NOMO-1 treated with dmso at 0.1 percent for 144 hours (cell line): ENCODE measurements around the gene RHOT2.
A peak's percentile ranks its signal among the peaks of the same experiment; 100 is the strongest.

Source experiments
- DNase-seq: peaks from one replicate; lab custom pipeline; 2025; ENCODE audit not compliant: unreplicated experiment; lab: John Stamatoyannopoulos, UW

The RHOT2 gene

GRCh38 chr16:669666-670065 lies 1.7 kb downstream of the RHOT2 start:
- no peak for DNase-seq

- no peak for DNase-seq
Measured at GRCh38 chr16:670485-671352, 2.8 kb downstream of the RHOT2 start.

- no peak for DNase-seq
Measured at GRCh38 chr16:671353-672131, 3.6 kb downstream of the RHOT2 start.

GRCh38 chr16:672371-672770 lies 4.4 kb downstream of the RHOT2 start:
- DNase-seq: no peak

- DNase-seq: no peak
Measured at GRCh38 chr16:672851-673250, 4.9 kb downstream of the RHOT2 start.

GRCh38 chr16:673399-673991 lies 5.6 kb downstream of the RHOT2 start:
- no peak for DNase-seq

GRCh38 chr16:674214-674881 lies 6.4 kb downstream of the RHOT2 start:
- no peak for DNase-seq

GRCh38 chr16:674968-675883 lies 7.3 kb downstream of the RHOT2 start, which contains the start of gene RHBDL1:
RHBDL1 (plus strand) TSS chr16:675671; CDS start chr16:675791, 120 bp downstream.
- peak; percentile 13 for DNase-seq

GRCh38 chr16:675884-676564 lies 8.1 kb downstream of the RHOT2 start:
- no peak for DNase-seq

- DNase-seq: no peak
Measured at GRCh38 chr16:676565-676902, 8.6 kb downstream of the RHOT2 start.

- DNase-seq: no peak
Measured at GRCh38 chr16:676913-677312, 9.0 kb downstream of the RHOT2 start.

GRCh38 chr16:677316-678190 lies 9.6 kb downstream of the RHOT2 start:
- no peak for DNase-seq

GRCh38 chr16:678209-678857 lies 10.4 kb downstream of the RHOT2 start:
- no peak for DNase-seq

GRCh38 chr16:678858-679813 lies 11.2 kb downstream of the RHOT2 start:
- no peak for DNase-seq

GRCh38 chr16:679814-680624 lies 12.1 kb downstream of the RHOT2 start, which contains the start of gene STUB1:
STUB1 (plus strand) TSS chr16:680410; CDS start chr16:680526, 116 bp downstream.
- DNase-seq: peak; percentile 76

- no peak for DNase-seq
Measured at GRCh38 chr16:680625-680945, 12.7 kb downstream of the RHOT2 start.
